Measurements from ENCODE around the gene SASS6.

The SASS6 gene

DNA sequence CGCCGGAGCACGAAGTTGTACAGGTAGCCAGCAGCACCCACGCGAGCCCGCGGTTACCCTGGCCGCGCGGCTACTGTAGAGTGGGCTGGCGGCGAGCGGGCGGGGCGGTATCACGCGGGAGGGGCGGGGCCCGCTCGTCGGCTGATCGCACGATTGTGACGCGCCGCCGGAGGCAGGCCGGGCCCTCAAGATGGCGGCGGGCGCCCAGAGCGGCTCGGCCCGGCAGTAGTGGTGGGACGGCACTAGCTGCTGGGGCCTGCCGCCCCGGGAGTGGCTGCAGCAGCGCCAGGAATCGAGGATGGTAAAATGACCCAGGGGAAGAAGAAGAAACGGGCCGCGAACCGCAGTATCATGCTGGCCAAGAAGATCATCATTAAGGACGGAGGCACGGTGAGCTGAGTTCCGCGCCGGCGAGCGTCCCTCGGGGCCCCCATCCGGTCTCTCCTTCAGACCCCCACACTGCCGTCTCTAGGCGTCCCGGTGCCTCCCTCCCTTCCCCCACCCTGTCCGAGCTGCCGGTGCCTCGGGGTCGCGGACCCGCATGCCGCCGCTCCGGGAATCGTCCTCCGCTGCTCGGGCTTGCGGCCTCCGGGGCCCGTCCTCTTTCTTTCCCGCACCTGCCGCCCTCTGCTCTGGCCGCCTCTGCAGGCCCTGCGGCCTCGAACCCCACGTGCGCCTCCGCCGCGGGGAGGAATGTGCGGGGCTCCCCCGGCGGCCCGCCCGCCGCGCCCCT, 94.6 kb downstream of the SASS6 start:
- Histone ChIP-seq H3K27ac (ENCODE audit: low read length) (peak overlapping the region; percentile 98), H3K27me3 (ENCODE audit: insufficient read depth, low read length, poor library complexity) (no peaks in the 10 kb centered on the region), H3K4me3 (ENCODE audit: low read depth in 1 of 2, low read length in 2 of 2) (peak overlapping the region; percentile 59 to 77), H3K9ac (ENCODE audit: low read depth, low read length) (peak overlapping the region; percentile 96), H3K36me3 (ENCODE audit: insufficient read depth, low read length) (no peaks in the 10 kb centered on the region; the same call in 1 of the 2 replicates), H3K79me2 (ENCODE audit: insufficient read depth, low read length) (peaks cover 71% of the 10 kb centered on the region), H2AFZ (ENCODE audit: low read depth, low read length) (peak overlapping the region; percentile 74), H3K4me1 (ENCODE audit: insufficient read depth, low read length) (peaks cover 57% of the 10 kb centered on the region), H3K9me3 (ENCODE audit: insufficient read depth, low read length, severe bottlenecking) (no peaks in the 10 kb centered on the region), H3K4me2 (ENCODE audit: insufficient read depth, low read length) (peak overlapping the region; percentile 75), H4K20me1 (ENCODE audit: insufficient read depth, low read length) (peaks cover 13% of the 10 kb centered on the region; the same call in 1 of the 2 replicates)
- TF ChIP-seq EZH2 (IDR thresholded peaks at IDR 0.05; ENCODE audit: borderline replicate concordance, low read depth, low read length, severe bottlenecking) (no peak), CTCF (IDR thresholded peaks at IDR 0.05; ENCODE audit: borderline replicate concordance, extremely low read depth, low read length, poor library complexity, severe bottlenecking) (no peak)
- DNase-seq, result peak; percentile 86
- peak; percentile 86 for ATAC-seq (ENCODE audit: insufficient read depth, low read depth)

- Histone ChIP-seq H3K27me3 (ENCODE audit: insufficient read depth, low read length, poor library complexity) (no peaks in the 10 kb centered on the region), H3K9ac (ENCODE audit: low read depth, low read length) (peak overlapping the region; percentile 96), H3K4me1 (ENCODE audit: insufficient read depth, low read length) (peaks cover 54% of the 10 kb centered on the region), H3K9me3 (ENCODE audit: insufficient read depth, low read length, severe bottlenecking) (no peaks in the 10 kb centered on the region), H3K79me2 (ENCODE audit: insufficient read depth, low read length) (peaks cover 66% of the 10 kb centered on the region), H4K20me1 (ENCODE audit: insufficient read depth, low read length) (peaks cover 8% of the 10 kb centered on the region; the same call in 1 of the 2 replicates), H3K4me3 (ENCODE audit: low read depth in 1 of 2, low read length in 2 of 2) (peak overlapping the region; percentile 59 to 77), H3K36me3 (ENCODE audit: insufficient read depth, low read length) (no peaks in the 10 kb centered on the region; the same call in 1 of the 2 replicates), H3K27ac (ENCODE audit: low read length) (peak overlapping the region; percentile 98), H3K4me2 (ENCODE audit: insufficient read depth, low read length) (peak overlapping the region; percentile 75), H2AFZ (ENCODE audit: low read depth, low read length) (peak overlapping the region; percentile 74)
- DNase-seq (no peak), ATAC-seq (ENCODE audit: insufficient read depth, low read depth) (no peak; the same call in 1 of the 3 replicates)
- TF ChIP-seq EZH2 (IDR thresholded peaks at IDR 0.05; ENCODE audit: borderline replicate concordance, low read depth, low read length, severe bottlenecking) (no peak), CTCF (IDR thresholded peaks at IDR 0.05; ENCODE audit: borderline replicate concordance, extremely low read depth, low read length, poor library complexity, severe bottlenecking) (no peak)
These were observed 95.1 kb downstream of the SASS6 start for GRCh38 chr1:100037656-100037926.

DNA sequence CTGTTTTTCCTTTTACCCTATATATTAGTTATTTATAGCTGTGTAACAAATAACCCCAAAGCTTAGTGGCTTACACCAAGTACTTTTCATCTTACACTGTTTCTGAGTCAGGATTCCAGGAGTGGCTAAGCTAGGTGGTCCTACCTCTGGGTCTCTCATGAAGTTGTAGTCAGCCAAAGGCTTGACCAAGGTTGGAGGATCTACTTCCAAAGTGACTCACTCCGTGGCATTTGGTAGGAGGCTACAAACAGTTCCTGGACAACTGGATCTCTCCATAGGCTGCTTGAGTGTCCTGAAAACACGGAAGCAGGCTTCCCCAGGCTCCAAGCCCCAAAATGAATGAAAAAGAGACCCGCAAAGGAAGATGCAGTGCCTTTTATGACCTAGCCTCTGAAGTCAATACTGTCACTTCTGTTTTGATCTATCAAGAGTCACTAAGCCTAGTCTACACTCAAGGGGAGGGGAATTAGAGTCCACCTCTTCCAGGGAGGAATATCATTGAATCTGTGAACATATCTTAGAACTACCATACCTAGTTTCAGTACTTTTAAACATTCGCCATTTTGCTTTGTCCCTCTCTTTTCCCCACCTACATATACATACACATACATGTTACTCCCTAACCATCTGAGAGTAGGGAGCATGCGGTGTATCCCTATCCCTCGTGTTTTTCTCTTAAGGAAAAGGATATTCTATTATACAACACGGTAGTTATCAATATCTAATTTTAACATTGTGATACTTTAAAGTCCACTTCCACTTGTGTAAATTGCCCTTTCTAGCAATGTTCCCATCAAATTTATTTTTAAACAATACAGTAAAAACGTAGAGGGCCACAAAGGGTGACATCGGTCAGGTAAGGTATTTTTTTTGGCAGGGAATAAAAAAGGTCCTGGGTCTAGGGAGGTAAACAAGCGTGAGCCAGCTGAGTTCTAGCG, 95.7 kb downstream of the SASS6 start:
- Histone ChIP-seq H3K4me2 (ENCODE audit: insufficient read depth, low read length) (peak overlapping the region; percentile 75), H3K4me1 (ENCODE audit: insufficient read depth, low read length) (peaks cover 50% of the 10 kb centered on the region), H3K36me3 (ENCODE audit: insufficient read depth, low read length) (no peaks in the 10 kb centered on the region; the same call in 1 of the 2 replicates), H2AFZ (ENCODE audit: low read depth, low read length) (peak overlapping the region; percentile 74), H3K27ac (ENCODE audit: low read length) (peak overlapping the region; percentile 98), H3K27me3 (ENCODE audit: insufficient read depth, low read length, poor library complexity) (no peaks in the 10 kb centered on the region), H3K4me3 (ENCODE audit: low read depth in 1 of 2, low read length in 2 of 2) (peak overlapping the region; percentile 59 to 77), H4K20me1 (ENCODE audit: insufficient read depth, low read length) (peaks cover 4% of the 10 kb centered on the region; the same call in 1 of the 2 replicates), H3K9me3 (ENCODE audit: insufficient read depth, low read length, severe bottlenecking) (no peaks in the 10 kb centered on the region), H3K9ac (ENCODE audit: low read depth, low read length) (peak overlapping the region; percentile 96), H3K79me2 (ENCODE audit: insufficient read depth, low read length) (peaks cover 60% of the 10 kb centered on the region)
- DNase-seq, result no peak
- ATAC-seq (ENCODE audit: insufficient read depth, low read depth), result peak; percentile 7; the same call in 1 of the 3 replicates
- no peak for TF ChIP-seq EZH2 (IDR thresholded peaks at IDR 0.05; ENCODE audit: borderline replicate concordance, low read depth, low read length, severe bottlenecking)
- TF ChIP-seq CTCF (IDR thresholded peaks at IDR 0.05; ENCODE audit: borderline replicate concordance, extremely low read depth, low read length, poor library complexity, severe bottlenecking), result no peak

Data from DND-41 (cell line).